ENCODE results near the gene UCN. TPM values are rescaled to one million over a fixed set of nuclear protein-coding genes. Genes with fewer than 3 reads are reported as not detected.

Gene UCN
- polyA plus RNA-seq, 1 donor from 2014 or later: 9.0 TPM

GRCh38 chr2:27304488-27305240 is 3.6 kb downstream of the UCN start:
- H3K4me2 ChIP-seq (ENCODE audit: low read length): no peak overlapping the region
- H3K27me3 ChIP-seq (ENCODE audit: insufficient read depth, low read depth, low read length): peaks cover 48% of the 10 kb centered on the region
- H3K9me2 ChIP-seq (ENCODE audit: insufficient read depth, low read length): no peaks in the 10 kb centered on the region
- TF ChIP-seq MXI1 (conservative IDR thresholded peaks at IDR 0.05; ENCODE audit: poor library complexity, severe bottlenecking) (no peak), RAD21 (conservative IDR thresholded peaks at IDR 0.05) (no peak), TAF1 (IDR thresholded peaks at IDR 0.05; ENCODE audit: low read depth) (no peak), CTCF (IDR thresholded peaks at IDR 0.05; ENCODE audit: poor library complexity, severe bottlenecking) (no peak), EP300 (conservative IDR thresholded peaks at IDR 0.05; ENCODE audit: poor library complexity, severe bottlenecking) (no peak), REST (IDR thresholded peaks at IDR 0.05; ENCODE audit: borderline replicate concordance) (no peak), EZH2 (IDR thresholded peaks at IDR 0.05; ENCODE audit: borderline replicate concordance, insufficient read depth, low read length, poor library complexity, severe bottlenecking) (no peak)
- no peaks in the 10 kb centered on the region for H3K79me2 ChIP-seq (replicated peaks; ENCODE audit: insufficient read depth, low read length)
- no peaks in the 10 kb centered on the region for H4K20me1 ChIP-seq (ENCODE audit: insufficient read depth)
- no peak overlapping the region for H3K4me3 ChIP-seq (ENCODE audit: low read length)
- no peaks in the 10 kb centered on the region for H3K9me3 ChIP-seq (ENCODE audit: low read length)
- H3K9ac ChIP-seq (ENCODE audit: low read length): no peak overlapping the region
- H3K27ac ChIP-seq (ENCODE audit: low read length): no peak overlapping the region
- H3K36me3 ChIP-seq (ENCODE audit: insufficient read depth, low read length): no peaks in the 10 kb centered on the region
- no peaks in the 10 kb centered on the region for H3F3A ChIP-seq (ENCODE audit: insufficient read depth, low read length, poor library complexity, severe bottlenecking)
- H2AFZ ChIP-seq (ENCODE audit: low read depth, low read length): no peak overlapping the region

GRCh38 chr2:27303093-27304025 is 4.9 kb downstream of the UCN start:
- H2AFZ ChIP-seq (ENCODE audit: low read depth, low read length): no peak overlapping the region
- H3K79me2 ChIP-seq (replicated peaks; ENCODE audit: insufficient read depth, low read length): no peaks in the 10 kb centered on the region
- H3F3A ChIP-seq (ENCODE audit: insufficient read depth, low read length, poor library complexity, severe bottlenecking): no peaks in the 10 kb centered on the region
- H3K9me2 ChIP-seq (ENCODE audit: insufficient read depth, low read length): no peaks in the 10 kb centered on the region
- no peak overlapping the region for H3K4me3 ChIP-seq (ENCODE audit: low read length)
- H3K27me3 ChIP-seq (ENCODE audit: insufficient read depth, low read depth, low read length): peaks cover 41% of the 10 kb centered on the region
- no peak overlapping the region for H3K27ac ChIP-seq (ENCODE audit: low read length)
- H3K9me3 ChIP-seq (ENCODE audit: low read length): no peaks in the 10 kb centered on the region
- no peak overlapping the region for H3K4me2 ChIP-seq (ENCODE audit: low read length)
- TF ChIP-seq CTCF (IDR thresholded peaks at IDR 0.05; ENCODE audit: poor library complexity, severe bottlenecking): peak; percentile 80
- no peak for TF ChIP-seq TAF1 (IDR thresholded peaks at IDR 0.05; ENCODE audit: low read depth)
- peak; percentile 84 for TF ChIP-seq SMC3 (conservative IDR thresholded peaks at IDR 0.05; ENCODE audit: poor library complexity)
- no peak for TF ChIP-seq POLR2AphosphoS5 (IDR thresholded peaks at IDR 0.05)
- TF ChIP-seq RAD21 (conservative IDR thresholded peaks at IDR 0.05): peak; percentile 74
- TF ChIP-seq EP300 (conservative IDR thresholded peaks at IDR 0.05; ENCODE audit: poor library complexity, severe bottlenecking): no peak
- TF ChIP-seq EZH2 (IDR thresholded peaks at IDR 0.05; ENCODE audit: borderline replicate concordance, insufficient read depth, low read length, poor library complexity, severe bottlenecking): no peak
- TF ChIP-seq MXI1 (conservative IDR thresholded peaks at IDR 0.05; ENCODE audit: poor library complexity, severe bottlenecking): no peak
- no peak for TF ChIP-seq REST (IDR thresholded peaks at IDR 0.05; ENCODE audit: borderline replicate concordance)
- no peak overlapping the region for H3K9ac ChIP-seq (ENCODE audit: low read length)
- no peaks in the 10 kb centered on the region for H4K20me1 ChIP-seq (ENCODE audit: insufficient read depth)
- H3K36me3 ChIP-seq (ENCODE audit: insufficient read depth, low read length): no peaks in the 10 kb centered on the region
